ENCODE measurements around the gene GLT1D1. TPM values are rescaled to one million over a fixed set of nuclear protein-coding genes. Genes with fewer than 3 reads are reported as not detected.

GLT1D1 gene
- total and polyA plus RNA-seq, 8 donors: 0.13 to 1.3 (median 0.89) TPM; not detected in 4

- Histone ChIP-seq H3K4me3 (no peak overlapping the region), H3K36me3 (no peaks in the 10 kb centered on the region), H3K27ac (no peak overlapping the region), H3K9me3 (no peaks in the 10 kb centered on the region), H3K27me3 (peaks cover 0 to 13% (median 0%) of the 10 kb centered on the region in 3 donors), H3K4me1 (no peaks in the 10 kb centered on the region)
- TF ChIP-seq EP300 (IDR thresholded peaks at IDR 0.05): no peak
- TF ChIP-seq POLR2A (IDR thresholded peaks at IDR 0.05): no peak
- DNase-seq: no peak
- WGBS, 5 donors: 86 to 91% (median 88%) methylated on average over 6 of the region's 6 CpGs
- intact Hi-C loops (cut with DNase I; ENCODE audit: low total_unique reads): no loop called here
These were observed 148.5 kb downstream of the GLT1D1 start for GRCh38 chr12:129001826-129002225.

- TF ChIP-seq POLR2A (IDR thresholded peaks at IDR 0.05) (no peak), CTCF (IDR thresholded peaks at IDR 0.05) (no peak), EP300 (IDR thresholded peaks at IDR 0.05) (no peak), POLR2AphosphoS5 (IDR thresholded peaks at IDR 0.05) (no peak)
- no peaks in the 10 kb centered on the region for H3K36me3 ChIP-seq
- H3K4me3 ChIP-seq: no peak overlapping the region
- no peaks in the 10 kb centered on the region for H3K4me1 ChIP-seq
- H3K27me3 ChIP-seq: peaks cover 0 to 13% (median 0%) of the 10 kb centered on the region in 3 donors
- no peaks in the 10 kb centered on the region for H3K9me3 ChIP-seq
- intact Hi-C loops (cut with DNase I; ENCODE audit: low total_unique reads): no loop called here
- no peak overlapping the region for H3K27ac ChIP-seq
- no peak for DNase-seq
- WGBS, 5 donors: 39 to 68% (median 55%) methylated on average over 8 of the region's 8 CpGs
These were observed 149.1 kb downstream of the GLT1D1 start for GRCh38 chr12:129002427-129002826.

GRCh38 chr12:129005416-129005815 lies 152.1 kb downstream of the GLT1D1 start:
- DNase-seq: no peak
- 81 to 91% (median 88%) methylated on average over 7 to 8 of the region's 8 CpGs for WGBS, 5 donors
- intact Hi-C loops (cut with DNase I; ENCODE audit: low total_unique reads): no loop called here
- Histone ChIP-seq H3K4me3 (no peak overlapping the region), H3K27me3 (no peaks in the 10 kb centered on the region), H3K27ac (no peak overlapping the region), H3K36me3 (no peaks in the 10 kb centered on the region), H3K4me1 (no peaks in the 10 kb centered on the region), H3K9me3 (peaks cover 0 to 6% (median 0%) of the 10 kb centered on the region in 4 donors)
- TF ChIP-seq POLR2AphosphoS5 (IDR thresholded peaks at IDR 0.05): no peak
- no peak for TF ChIP-seq POLR2A (IDR thresholded peaks at IDR 0.05)
- TF ChIP-seq EP300 (IDR thresholded peaks at IDR 0.05): no peak
- TF ChIP-seq CTCF (IDR thresholded peaks at IDR 0.05): no peak

GRCh38 chr12:129005829-129006228 lies 152.6 kb downstream of the GLT1D1 start:
- WGBS, 5 donors: 86 to 94% (median 87%) methylated on average over 6 of the region's 6 CpGs
- Histone ChIP-seq H3K9me3 (peaks cover 0 to 6% (median 0%) of the 10 kb centered on the region in 4 donors), H3K27me3 (no peaks in the 10 kb centered on the region), H3K4me1 (no peaks in the 10 kb centered on the region), H3K27ac (no peak overlapping the region), H3K4me3 (no peak overlapping the region), H3K36me3 (no peaks in the 10 kb centered on the region)
- intact Hi-C loops (cut with DNase I; ENCODE audit: low total_unique reads): no loop called here
- no peak for DNase-seq
- no peak for TF ChIP-seq POLR2AphosphoS5 (IDR thresholded peaks at IDR 0.05)

- Histone ChIP-seq H3K4me1 (no peaks in the 10 kb centered on the region), H3K36me3 (no peaks in the 10 kb centered on the region), H3K27me3 (no peaks in the 10 kb centered on the region), H3K27ac (no peak overlapping the region), H3K4me3 (no peak overlapping the region), H3K9me3 (peaks cover 0 to 6% (median 0%) of the 10 kb centered on the region in 4 donors)
- intact Hi-C loops (cut with DNase I; ENCODE audit: low total_unique reads): no loop called here
- DNase-seq: peak in 1 of 2 donors; percentile 27
- TF ChIP-seq POLR2AphosphoS5 (IDR thresholded peaks at IDR 0.05) (no peak), POLR2A (IDR thresholded peaks at IDR 0.05) (no peak), CTCF (IDR thresholded peaks at IDR 0.05) (no peak), EP300 (IDR thresholded peaks at IDR 0.05) (no peak)
- 35 to 57% (median 41%) methylated on average over 5 of the region's 5 CpGs for WGBS, 5 donors
These were observed 156.8 kb downstream of the GLT1D1 start for GRCh38 chr12:129009833-129010622.
